ENCODE measurements around the gene OMA1. TPM values are rescaled to one million over a fixed set of nuclear protein-coding genes. Genes with fewer than 3 reads are reported as not detected.

OMA1 gene
- polyA plus RNA-seq, 1 donor from 2014 or later, result 11.0 TPM

GRCh38 chr1:58487002-58487401, 59.5 kb downstream of the OMA1 start:
- Histone ChIP-seq H4K20me1 (ENCODE audit: insufficient read depth) (no peaks in the 10 kb centered on the region), H3K79me2 (replicated peaks; ENCODE audit: insufficient read depth, low read length) (no peaks in the 10 kb centered on the region), H3K4me3 (ENCODE audit: low read length) (no peak overlapping the region), H3F3A (ENCODE audit: insufficient read depth, low read length, poor library complexity, severe bottlenecking) (no peaks in the 10 kb centered on the region), H3K9me3 (ENCODE audit: low read length) (no peaks in the 10 kb centered on the region), H3K9me2 (ENCODE audit: insufficient read depth, low read length) (no peaks in the 10 kb centered on the region), H3K36me3 (ENCODE audit: insufficient read depth, low read length) (no peaks in the 10 kb centered on the region), H3K4me2 (ENCODE audit: low read length) (no peak overlapping the region), H2AFZ (ENCODE audit: low read depth, low read length) (no peak overlapping the region), H3K9ac (ENCODE audit: low read length) (no peak overlapping the region), H3K27me3 (ENCODE audit: insufficient read depth, low read depth, low read length) (no peaks in the 10 kb centered on the region), H3K27ac (ENCODE audit: low read length) (no peak overlapping the region)
- TF ChIP-seq SMC3 (conservative IDR thresholded peaks at IDR 0.05; ENCODE audit: poor library complexity), result no peak
- no peak for TF ChIP-seq REST (IDR thresholded peaks at IDR 0.05; ENCODE audit: borderline replicate concordance)
- no peak for TF ChIP-seq EZH2 (IDR thresholded peaks at IDR 0.05; ENCODE audit: borderline replicate concordance, insufficient read depth, low read length, poor library complexity, severe bottlenecking)
- TF ChIP-seq RAD21 (conservative IDR thresholded peaks at IDR 0.05), result no peak
- TF ChIP-seq EP300 (conservative IDR thresholded peaks at IDR 0.05; ENCODE audit: poor library complexity, severe bottlenecking), result no peak
- no peak for TF ChIP-seq MXI1 (conservative IDR thresholded peaks at IDR 0.05; ENCODE audit: poor library complexity, severe bottlenecking)
- no peak for TF ChIP-seq POLR2AphosphoS5 (IDR thresholded peaks at IDR 0.05)
- TF ChIP-seq CTCF (IDR thresholded peaks at IDR 0.05; ENCODE audit: poor library complexity, severe bottlenecking), result no peak

GRCh38 chr1:58481962-58482361, 64.6 kb downstream of the OMA1 start:
- Histone ChIP-seq H3K4me3 (ENCODE audit: low read length) (no peak overlapping the region), H4K20me1 (ENCODE audit: insufficient read depth) (no peaks in the 10 kb centered on the region), H2AFZ (ENCODE audit: low read depth, low read length) (no peak overlapping the region), H3K4me2 (ENCODE audit: low read length) (no peak overlapping the region), H3K36me3 (ENCODE audit: insufficient read depth, low read length) (no peaks in the 10 kb centered on the region), H3F3A (ENCODE audit: insufficient read depth, low read length, poor library complexity, severe bottlenecking) (no peaks in the 10 kb centered on the region), H3K9me2 (ENCODE audit: insufficient read depth, low read length) (no peaks in the 10 kb centered on the region), H3K27me3 (ENCODE audit: insufficient read depth, low read depth, low read length) (no peaks in the 10 kb centered on the region), H3K79me2 (replicated peaks; ENCODE audit: insufficient read depth, low read length) (no peaks in the 10 kb centered on the region), H3K9me3 (ENCODE audit: low read length) (no peaks in the 10 kb centered on the region), H3K27ac (ENCODE audit: low read length) (no peak overlapping the region), H3K9ac (ENCODE audit: low read length) (no peak overlapping the region)
- no peak for TF ChIP-seq EZH2 (IDR thresholded peaks at IDR 0.05; ENCODE audit: borderline replicate concordance, insufficient read depth, low read length, poor library complexity, severe bottlenecking)
- no peak for TF ChIP-seq REST (IDR thresholded peaks at IDR 0.05; ENCODE audit: borderline replicate concordance)
- no peak for TF ChIP-seq TAF1 (IDR thresholded peaks at IDR 0.05; ENCODE audit: low read depth)
- TF ChIP-seq EP300 (conservative IDR thresholded peaks at IDR 0.05; ENCODE audit: poor library complexity, severe bottlenecking), result no peak
- TF ChIP-seq SMC3 (conservative IDR thresholded peaks at IDR 0.05; ENCODE audit: poor library complexity), result no peak
- TF ChIP-seq CTCF (IDR thresholded peaks at IDR 0.05; ENCODE audit: poor library complexity, severe bottlenecking), result no peak
- TF ChIP-seq MXI1 (conservative IDR thresholded peaks at IDR 0.05; ENCODE audit: poor library complexity, severe bottlenecking), result no peak
- no peak for TF ChIP-seq RAD21 (conservative IDR thresholded peaks at IDR 0.05)

All from neural cell (in vitro differentiated cells).